HL-60 (cell line): ENCODE measurements around the gene GTF3C1.

Experiments used
- DNase-seq, 2 experiments: peaks; one replicate each; pipeline ENCODE4 v3.0.0-alpha.2; 2010 to 2020; ENCODE audit warnings: low read depth in 1 of 2, low spot score in 1 of 2
- H3K27ac ChIP-seq: fragments of 250-450 bp; sonication (Bioruptor Pico); replicated peaks from 2 replicates; pipeline ENCODE4 v1.5.1; 2020; ENCODE audit warnings: mild to moderate bottlenecking, moderate library complexity
- H3K27me3 ChIP-seq: fragments of 250-450 bp; sonication (Bioruptor Pico); 2 replicates; pipeline ENCODE4 v1.5.1; 2021; ENCODE audit warnings: mild to moderate bottlenecking, moderate library complexity; ENCODE audit not compliant: insufficient read depth, poor library complexity, severe bottlenecking
- H3K4me3 ChIP-seq: replicated peaks from 2 replicates; pipeline ENCODE4 v1.5.1; 2011; ENCODE audit warnings: mild to moderate bottlenecking, control low read depth, low read length; ENCODE audit not compliant: insufficient read depth
- CTCF ChIP-seq: IDR thresholded peaks from one replicate; pipeline ENCODE4 v1.5.1; 2011; ENCODE audit warnings: low read length, control low read depth, inconsistent platforms; ENCODE audit not compliant: insufficient read depth
- GABPA ChIP-seq: IDR thresholded peaks from 2 replicates; pipeline ENCODE4 v1.6.1; 2012; ENCODE audit warnings: low read depth
- POLR2AphosphoS5 ChIP-seq: IDR thresholded peaks from 2 replicates; pipeline ENCODE4 v1.6.1; 2012; ENCODE audit warnings: low read depth
- SPI1 ChIP-seq: IDR thresholded peaks from 2 replicates; pipeline ENCODE4 v1.6.1; 2012; ENCODE audit warnings: low read depth, mild to moderate bottlenecking, borderline replicate concordance
- TF ChIP-seq, protein P1 (sequence below): IDR thresholded peaks from 2 replicates; pipeline ENCODE4 v1.6.1; 2012; ENCODE audit warnings: low read depth; ENCODE audit not compliant: insufficient replicate concordance

The GTF3C1 gene

GRCh38 chr16:27464626-27465482 lies 84.9 kb downstream of the GTF3C1 start:
- Histone ChIP-seq H3K27me3 (no peaks in the 10 kb centered on the region), H3K4me3 (no peak overlapping the region), H3K27ac (no peak overlapping the region)
- DNase-seq, result no peak
- no peak for TF ChIP-seq CTCF
- TF ChIP-seq, protein P1, sequence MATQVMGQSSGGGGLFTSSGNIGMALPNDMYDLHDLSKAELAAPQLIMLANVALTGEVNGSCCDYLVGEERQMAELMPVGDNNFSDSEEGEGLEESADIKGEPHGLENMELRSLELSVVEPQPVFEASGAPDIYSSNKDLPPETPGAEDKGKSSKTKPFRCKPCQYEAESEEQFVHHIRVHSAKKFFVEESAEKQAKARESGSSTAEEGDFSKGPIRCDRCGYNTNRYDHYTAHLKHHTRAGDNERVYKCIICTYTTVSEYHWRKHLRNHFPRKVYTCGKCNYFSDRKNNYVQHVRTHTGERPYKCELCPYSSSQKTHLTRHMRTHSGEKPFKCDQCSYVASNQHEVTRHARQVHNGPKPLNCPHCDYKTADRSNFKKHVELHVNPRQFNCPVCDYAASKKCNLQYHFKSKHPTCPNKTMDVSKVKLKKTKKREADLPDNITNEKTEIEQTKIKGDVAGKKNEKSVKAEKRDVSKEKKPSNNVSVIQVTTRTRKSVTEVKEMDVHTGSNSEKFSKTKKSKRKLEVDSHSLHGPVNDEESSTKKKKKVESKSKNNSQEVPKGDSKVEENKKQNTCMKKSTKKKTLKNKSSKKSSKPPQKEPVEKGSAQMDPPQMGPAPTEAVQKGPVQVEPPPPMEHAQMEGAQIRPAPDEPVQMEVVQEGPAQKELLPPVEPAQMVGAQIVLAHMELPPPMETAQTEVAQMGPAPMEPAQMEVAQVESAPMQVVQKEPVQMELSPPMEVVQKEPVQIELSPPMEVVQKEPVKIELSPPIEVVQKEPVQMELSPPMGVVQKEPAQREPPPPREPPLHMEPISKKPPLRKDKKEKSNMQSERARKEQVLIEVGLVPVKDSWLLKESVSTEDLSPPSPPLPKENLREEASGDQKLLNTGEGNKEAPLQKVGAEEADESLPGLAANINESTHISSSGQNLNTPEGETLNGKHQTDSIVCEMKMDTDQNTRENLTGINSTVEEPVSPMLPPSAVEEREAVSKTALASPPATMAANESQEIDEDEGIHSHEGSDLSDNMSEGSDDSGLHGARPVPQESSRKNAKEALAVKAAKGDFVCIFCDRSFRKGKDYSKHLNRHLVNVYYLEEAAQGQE, result no peak
- TF ChIP-seq POLR2AphosphoS5, result no peak
- TF ChIP-seq GABPA, result no peak
- no peak for TF ChIP-seq SPI1

DNA sequence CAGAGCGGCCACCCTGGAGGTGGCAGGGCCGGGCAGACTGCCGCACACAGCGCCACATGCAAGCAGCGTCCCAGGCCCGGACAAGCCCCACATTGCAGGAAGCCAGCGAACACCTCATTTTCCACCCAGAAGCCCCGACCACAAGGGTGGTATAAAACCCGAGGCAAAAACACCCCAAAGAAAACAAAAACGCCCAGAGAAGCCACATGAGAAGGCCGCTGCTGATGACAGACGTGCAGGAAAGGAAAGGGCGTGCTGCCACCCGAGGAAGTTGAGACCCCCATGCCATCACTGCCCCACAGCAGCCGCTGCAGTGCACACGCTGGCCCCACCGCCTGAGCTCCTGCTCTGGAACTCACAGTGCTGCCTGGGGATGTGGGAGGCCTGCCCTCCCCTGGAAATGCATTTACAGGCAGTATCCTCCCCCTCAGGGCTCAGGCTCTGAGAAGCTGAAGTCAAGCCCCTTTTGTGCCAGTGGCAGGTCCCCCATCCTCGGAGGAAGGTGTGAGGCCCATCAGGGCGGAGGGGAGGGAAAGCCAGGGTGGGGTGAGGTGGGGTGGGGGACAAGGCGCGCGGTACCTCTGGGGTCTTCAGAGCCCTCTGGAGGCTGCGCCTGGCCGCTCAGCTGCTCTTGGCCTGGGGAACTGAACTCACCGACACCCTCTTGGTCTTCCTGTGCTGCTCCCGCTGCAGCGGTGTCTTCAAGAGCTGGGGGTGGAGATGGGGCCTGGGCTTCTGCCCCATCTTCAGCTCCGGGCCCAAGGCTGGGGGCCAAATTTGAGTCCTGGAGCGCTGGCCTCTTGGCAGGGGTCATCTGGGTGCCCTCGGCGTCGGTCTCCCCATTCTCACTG lies 85.7 kb downstream of the GTF3C1 start:
- Histone ChIP-seq H3K27ac (no peak overlapping the region), H3K27me3 (no peaks in the 10 kb centered on the region), H3K4me3 (no peak overlapping the region)
- DNase-seq, result no peak
- TF ChIP-seq CTCF, result no peak
- TF ChIP-seq SPI1, result no peak
- no peak for TF ChIP-seq GABPA
- no peak for TF ChIP-seq POLR2AphosphoS5

- no peak for DNase-seq
- no peak for TF ChIP-seq GABPA
- TF ChIP-seq SPI1, result no peak
- TF ChIP-seq, protein P1, result no peak
- TF ChIP-seq CTCF, result no peak
- no peak for TF ChIP-seq POLR2AphosphoS5
- H3K27ac ChIP-seq, result no peak overlapping the region
- H3K4me3 ChIP-seq, result no peak overlapping the region
- no peaks in the 10 kb centered on the region for H3K27me3 ChIP-seq
Observed at GRCh38 chr16:27462846-27463682, 86.6 kb downstream of the GTF3C1 start.
